ENCODE data around the gene GON7.
"Not testable (repeated sequence)": the region's sequence is repeated elsewhere in the genome, so short reads cannot be mapped to it uniquely, and the experiment has no call there.

The GON7 gene

GRCh38 chr14:93199031-93199430 lies 7.8 kb downstream of the GON7 start:
- no peak for DNase-seq

DNA sequence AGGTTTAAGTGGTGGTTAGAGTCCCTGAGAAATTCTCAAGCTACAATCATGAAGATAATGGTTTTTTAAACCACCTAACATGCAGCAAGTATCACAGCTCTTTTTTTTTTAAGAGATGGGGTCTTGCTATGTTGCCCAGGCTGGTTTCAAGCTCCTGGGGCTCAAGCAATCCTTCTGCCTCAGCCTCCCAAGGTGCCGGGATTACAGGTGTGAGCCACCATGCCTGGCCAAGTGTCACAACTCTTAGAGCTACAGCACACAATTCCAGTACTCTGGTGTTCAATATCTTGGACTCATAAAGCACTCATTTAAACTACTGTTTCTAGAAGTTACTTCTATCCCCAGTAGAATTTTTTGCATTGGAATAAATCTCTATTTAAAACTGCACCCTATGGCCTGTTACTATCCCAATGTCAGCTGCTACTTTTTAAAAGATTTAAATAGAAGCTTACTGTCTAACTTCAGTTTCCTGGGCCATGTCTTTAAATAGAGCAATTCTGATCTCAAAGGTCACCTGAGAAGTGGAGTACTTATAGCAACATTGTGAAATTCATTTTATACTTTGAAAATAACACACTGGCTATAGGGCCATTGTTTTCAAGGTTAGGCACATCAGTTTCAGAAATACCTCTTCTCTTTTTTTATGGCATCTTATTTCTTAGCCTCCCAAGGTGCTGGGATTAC lies 11.4 kb downstream of the GON7 start:
- no peak for DNase-seq

DNA sequence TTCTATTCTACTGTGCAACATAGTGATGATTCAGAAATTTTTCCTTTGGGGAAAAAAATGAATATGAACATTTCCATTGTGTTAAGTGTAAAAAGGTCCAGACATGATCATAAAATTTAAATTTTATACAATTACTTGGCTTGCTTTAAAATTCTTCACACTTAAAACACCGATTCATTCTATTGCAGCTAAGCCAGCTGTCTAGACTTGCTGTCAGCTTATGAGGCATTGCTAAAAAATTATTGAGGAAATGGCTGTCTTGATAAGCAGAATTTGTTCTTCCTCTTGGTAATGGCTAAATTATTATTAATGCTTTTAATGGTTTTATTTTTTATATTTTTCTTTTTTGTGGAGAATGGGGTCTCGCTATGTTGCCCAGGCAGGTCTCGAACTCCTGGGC lies 19.9 kb downstream of the GON7 start:
- DNase-seq = no peak

DNA sequence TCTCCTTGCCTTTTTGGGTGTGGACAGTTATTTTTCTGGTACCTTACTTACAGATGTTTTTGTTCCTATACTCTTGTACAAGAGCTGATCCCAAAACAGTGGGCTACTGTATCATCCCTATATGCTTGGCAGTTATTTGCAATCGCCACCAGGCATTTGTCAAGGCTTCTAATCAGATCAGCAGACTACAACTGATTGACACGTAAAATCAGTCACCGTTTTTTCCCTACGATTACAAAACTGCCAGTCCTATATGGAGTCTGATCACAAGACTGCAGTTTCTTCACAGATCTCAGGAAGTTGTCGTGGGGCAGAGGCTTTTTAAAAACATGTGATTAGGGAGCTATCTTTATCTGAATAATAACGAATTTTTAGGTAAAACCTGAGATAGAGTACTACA lies 20.4 kb downstream of the GON7 start:
- no peak for DNase-seq

DNA sequence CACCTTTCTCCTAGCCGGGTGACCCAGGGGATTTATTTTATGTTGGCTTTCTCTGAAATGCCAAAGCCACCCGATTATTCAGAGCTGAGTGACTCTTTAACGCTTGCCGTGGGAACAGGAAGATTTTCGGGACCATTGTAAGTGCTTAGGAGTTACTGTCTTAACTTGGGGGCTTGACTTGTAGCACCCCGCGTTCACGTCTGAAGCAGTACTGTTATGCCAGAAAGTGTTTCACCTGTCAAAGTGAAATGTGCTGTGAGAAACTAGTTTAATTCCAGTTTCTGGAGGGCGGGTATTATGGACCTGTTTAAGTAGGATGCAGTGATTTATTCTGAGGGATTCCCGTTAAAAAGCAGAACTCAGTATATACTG lies 21.5 kb downstream of the GON7 start:
- DNase-seq = peak in 1 of 2 experiments; percentile 26

GRCh38 chr14:93184391-93185348 lies 22.2 kb downstream of the GON7 start, which contains the start of the genes LYSET and MOAP1:
TSS of gene LYSET (plus strand) at chr14:93185317. CDS start at chr14:93185406, 89 bp downstream.
TSS of gene MOAP1 (minus strand) at chr14:93184897. CDS start at chr14:93184242, 655 bp downstream.
- DNase-seq = peak; percentile 73 to 92

DNA sequence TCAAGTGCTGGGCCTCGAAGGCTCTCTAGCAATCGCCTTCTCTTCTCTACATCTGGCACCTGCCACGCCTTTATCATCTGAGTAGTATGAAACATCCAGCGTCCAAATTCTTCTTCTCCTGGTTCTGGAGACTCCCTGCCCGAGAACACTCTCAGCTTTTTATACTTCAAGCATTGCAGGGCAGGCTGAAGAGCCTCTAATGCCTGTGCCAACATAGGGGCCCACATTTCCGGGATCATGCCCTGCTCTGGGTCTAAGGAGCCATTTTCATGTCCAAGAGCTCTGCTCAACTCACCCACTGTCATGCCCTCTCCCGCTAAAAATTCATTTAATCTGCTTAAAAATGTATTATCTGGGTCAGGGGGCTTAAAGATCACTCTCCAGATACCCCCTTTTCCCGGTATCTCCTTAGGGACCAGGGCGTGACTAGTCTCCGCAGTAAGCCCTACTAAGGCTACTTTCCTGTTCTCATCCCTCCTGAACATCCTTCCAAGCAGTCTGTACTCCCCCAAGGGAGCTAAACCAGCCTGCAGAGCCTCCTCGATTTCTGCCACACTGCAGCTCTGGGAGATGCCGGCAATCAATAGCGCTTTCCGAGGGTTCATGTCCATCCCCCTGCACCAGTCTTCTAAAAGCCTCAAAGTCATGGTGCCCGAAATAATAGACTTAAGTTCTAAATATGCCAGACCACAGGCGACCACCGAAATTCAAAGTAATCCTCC lies 23.1 kb downstream of the GON7 start:
- peak in 1 of 2 experiments; percentile 35 for DNase-seq

DNA sequence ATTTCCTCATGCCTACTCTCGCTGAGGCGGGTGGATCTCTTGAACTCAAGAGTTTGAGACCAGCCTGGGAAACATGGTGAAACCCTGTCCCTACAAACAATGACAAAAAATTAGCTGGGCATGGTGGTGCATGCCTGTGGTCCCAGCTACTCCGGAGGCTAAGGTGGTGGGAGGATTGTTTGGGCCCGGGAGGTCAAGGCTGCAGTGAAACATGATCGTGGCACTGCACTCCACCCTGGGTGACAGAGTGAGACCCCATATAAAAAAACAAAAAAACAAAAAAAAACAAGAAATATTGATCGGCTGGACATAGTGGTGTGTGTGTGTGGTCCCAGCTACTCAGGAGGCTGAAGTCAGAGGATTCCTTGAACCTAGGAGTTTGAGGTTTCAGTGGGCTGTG lies 31.4 kb downstream of the GON7 start:
- no peak for DNase-seq

DNA sequence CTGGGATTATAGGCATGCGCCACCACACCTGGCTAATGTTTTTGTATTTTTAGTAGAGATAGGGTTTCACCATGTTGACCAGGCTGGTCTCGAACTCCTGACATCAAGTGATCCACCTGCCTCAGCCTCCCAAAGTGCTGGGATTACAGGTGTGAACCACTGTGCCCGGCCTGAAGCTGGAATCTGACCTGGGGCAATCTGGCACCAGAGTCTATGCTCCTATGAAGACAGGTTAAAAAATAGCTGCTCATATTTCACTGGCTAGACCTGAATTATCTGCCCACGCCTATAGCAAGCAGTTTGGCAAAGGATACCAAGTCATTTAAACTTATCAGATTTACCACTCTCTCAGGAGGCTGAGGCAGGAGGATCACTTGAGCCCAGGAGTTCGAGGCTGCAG lies 32.1 kb downstream of the GON7 start:
- not testable (repeated sequence) for DNase-seq

- peak in 1 of 2 experiments; percentile 21 for DNase-seq
These were observed 32.9 kb downstream of the GON7 start for GRCh38 chr14:93173943-93174395.

- DNase-seq = no peak
These were observed 35.5 kb downstream of the GON7 start for GRCh38 chr14:93171376-93171775.

DNA sequence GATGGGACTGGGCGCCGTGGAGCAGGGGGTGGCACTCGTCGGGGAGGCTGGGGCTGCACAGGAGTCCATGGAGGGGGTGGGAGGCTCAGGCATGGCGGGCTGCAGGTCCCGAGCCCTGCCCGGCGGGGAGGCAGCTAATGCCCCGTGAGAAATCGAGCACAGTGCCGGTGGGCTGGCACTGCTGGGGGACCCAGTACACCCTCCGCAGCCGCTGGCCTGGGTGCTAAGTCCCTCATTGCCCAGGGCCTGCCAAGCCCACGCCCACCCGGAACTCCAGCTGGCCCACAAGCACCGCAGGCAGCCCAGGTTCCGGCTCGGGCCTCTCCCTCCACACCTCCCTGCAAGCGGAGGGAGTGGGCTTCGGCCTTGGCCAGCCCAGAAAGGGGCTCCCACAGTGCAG lies 36.7 kb downstream of the GON7 start:
- not testable (repeated sequence) for DNase-seq

DNA sequence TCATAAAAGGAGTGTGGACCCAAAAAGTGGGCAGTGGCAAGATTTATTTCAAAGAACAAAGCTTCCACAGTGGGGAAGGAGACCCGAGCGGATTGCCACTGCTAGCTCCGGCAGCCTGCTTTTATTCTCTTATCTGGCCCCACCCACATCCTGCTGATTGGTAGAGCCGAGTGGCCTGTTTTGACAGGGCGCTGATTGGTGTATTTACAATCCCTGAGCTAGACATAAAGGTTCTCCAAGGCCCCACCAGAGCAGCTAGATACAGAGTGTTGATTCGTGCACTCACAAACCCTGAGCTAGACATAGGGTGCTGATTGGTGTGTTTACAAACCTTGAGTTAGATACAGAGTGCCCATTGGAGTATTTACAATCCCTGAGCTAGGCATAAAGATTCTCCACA lies 37.2 kb downstream of the GON7 start:
- not testable (repeated sequence) for DNase-seq

DNA sequence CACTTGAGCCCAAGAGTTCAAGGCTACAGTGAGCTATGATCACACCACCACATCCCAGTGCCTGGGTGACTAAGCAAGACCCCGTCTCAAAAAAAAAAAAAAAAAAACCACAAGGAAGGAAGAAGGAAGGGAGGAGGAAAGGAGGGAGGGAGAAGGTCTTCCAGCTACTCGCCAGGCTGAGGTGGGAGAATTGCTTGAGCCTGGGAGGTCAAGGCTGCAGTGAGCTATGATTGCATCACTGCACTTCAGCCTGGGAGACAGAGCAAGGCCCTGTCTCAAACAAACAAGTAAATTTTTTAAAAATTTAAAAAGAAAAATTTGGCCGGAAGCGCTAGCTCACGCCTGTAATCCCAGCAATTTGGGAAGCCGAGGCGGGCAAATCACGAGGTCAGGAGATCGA lies 38.3 kb downstream of the GON7 start:
- not testable (repeated sequence) for DNase-seq

GRCh38 chr14:93165271-93166265 lies 41.3 kb downstream of the GON7 start:
- not testable (repeated sequence) for DNase-seq

DNA sequence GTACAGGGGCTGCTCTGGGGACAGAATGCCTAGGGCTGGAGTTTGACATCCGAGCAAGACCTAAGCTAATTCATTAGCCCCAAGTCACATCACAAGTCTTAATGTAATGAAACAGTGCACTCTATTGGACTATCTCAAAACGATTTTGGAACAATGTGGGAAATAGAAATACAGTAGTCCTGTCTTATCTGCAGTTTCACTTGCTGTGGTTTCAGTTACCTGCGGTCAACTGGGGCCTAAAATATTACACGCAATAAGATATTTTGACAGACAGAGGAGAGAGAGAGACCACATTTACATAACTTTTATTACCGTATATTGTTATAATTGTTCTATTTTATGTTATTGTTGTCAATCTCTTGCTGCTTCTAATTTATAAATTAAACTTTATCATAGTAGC lies 43.3 kb downstream of the GON7 start:
- no peak for DNase-seq

DNA sequence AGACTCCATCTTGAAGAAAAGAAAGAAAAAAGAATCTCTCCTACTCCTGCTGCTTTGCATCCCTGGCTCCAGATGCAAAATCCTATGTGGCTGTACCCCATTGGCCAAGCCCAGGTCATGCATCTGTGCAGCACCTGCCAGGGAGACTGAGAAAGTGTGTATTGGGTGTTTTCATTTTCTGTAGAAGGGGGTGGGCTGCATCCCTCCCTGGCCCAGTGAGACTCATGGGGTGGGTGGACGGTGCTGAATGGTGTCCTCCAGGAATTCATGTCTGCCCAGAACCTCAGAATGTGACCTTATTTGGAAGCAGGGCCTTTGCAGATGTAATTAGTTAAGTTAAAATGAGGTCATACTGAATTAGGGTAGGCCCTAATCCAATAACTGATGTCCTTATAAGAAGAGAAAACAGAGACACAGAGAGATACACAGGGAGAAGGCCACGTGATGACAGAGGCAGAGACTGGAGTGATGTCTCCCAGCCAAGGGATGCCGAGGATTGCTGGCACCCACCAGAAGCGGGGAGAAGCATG lies 45.4 kb downstream of the GON7 start:
- peak in 1 of 2 experiments; percentile 23 for DNase-seq

DNA sequence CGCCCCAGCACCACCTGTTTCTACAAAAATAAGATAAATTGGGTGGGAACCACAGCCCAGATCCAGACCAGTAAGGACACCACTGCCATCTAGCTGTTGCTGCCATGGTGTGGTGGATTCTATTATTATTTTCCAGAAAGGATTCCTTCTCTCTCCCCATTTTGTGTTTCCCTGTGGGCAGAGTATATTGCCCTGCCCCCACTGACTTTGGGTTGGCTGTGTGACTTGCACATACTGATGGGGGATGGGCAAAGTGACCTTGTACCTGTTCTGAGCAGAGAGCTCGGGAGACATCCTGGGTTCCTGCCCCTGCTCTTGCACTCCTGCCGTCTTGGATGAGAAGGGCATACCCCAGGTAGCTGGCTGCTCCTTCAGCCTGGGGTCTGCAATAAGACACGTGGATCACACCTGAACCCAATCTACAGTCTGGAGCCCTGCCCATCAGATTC lies 46.5 kb downstream of the GON7 start:
- peak; percentile 2 to 49 for DNase-seq

- DNase-seq = not testable (repeated sequence)
These were observed 47.1 kb downstream of the GON7 start for GRCh38 chr14:93159625-93160352.

GRCh38 chr14:93158349-93158748 lies 48.5 kb downstream of the GON7 start:
- DNase-seq = not testable (repeated sequence)

Measured in NCI-H526 (cell line).